GM12865 (cell line): Measurements from ENCODE around the gene ETFB.
A peak's percentile ranks its signal among the peaks of the same experiment; 100 is the strongest.

Experiments
- DNase-seq: peaks from one replicate; pipeline ENCODE4 v3.0.0; 2010; ENCODE audit warnings: low read depth
- H3K4me3 ChIP-seq: 2 replicates; pipeline ENCODE4 v1.5.1; 2011; ENCODE audit warnings: mild to moderate bottlenecking, low read depth, low read length, control low read depth
- CTCF ChIP-seq: IDR thresholded peaks from 2 replicates; pipeline ENCODE4 v1.5.1; 2011; ENCODE audit warnings: low read length, control low read depth, low read depth, inconsistent platforms; ENCODE audit not compliant: insufficient read depth; ENCODE audit errors: missing control alignments

Gene ETFB

GRCh38 chr19:51305479-51305878 is 60.7 kb downstream of the ETFB start:
- DNase-seq = no peak
- no peak for TF ChIP-seq CTCF

GRCh38 chr19:51301266-51301665 is 64.9 kb downstream of the ETFB start:
- DNase-seq = no peak
- no peak for TF ChIP-seq CTCF
- H3K4me3 ChIP-seq = no peak overlapping the region

More at GRCh38 chr19:51305479-51305878, 60.7 kb downstream of the ETFB start:
- H3K4me3 ChIP-seq = no peak overlapping the region

- H3K4me3 ChIP-seq = no peak overlapping the region
- no peak for TF ChIP-seq CTCF
- no peak for DNase-seq
These were observed 68.8 kb downstream of the ETFB start for GRCh38 chr19:51297406-51297805.

GRCh38 chr19:51296336-51297093 is 69.7 kb downstream of the ETFB start:
- TF ChIP-seq CTCF = peak; percentile 17
- no peak for DNase-seq
- H3K4me3 ChIP-seq = no peak overlapping the region

- TF ChIP-seq CTCF = no peak
- no peak overlapping the region for H3K4me3 ChIP-seq
- no peak for DNase-seq
These were observed 70.6 kb downstream of the ETFB start for GRCh38 chr19:51295382-51296126.
